Measurements from ENCODE around the gene AQP5.

AQP5 gene

DNA sequence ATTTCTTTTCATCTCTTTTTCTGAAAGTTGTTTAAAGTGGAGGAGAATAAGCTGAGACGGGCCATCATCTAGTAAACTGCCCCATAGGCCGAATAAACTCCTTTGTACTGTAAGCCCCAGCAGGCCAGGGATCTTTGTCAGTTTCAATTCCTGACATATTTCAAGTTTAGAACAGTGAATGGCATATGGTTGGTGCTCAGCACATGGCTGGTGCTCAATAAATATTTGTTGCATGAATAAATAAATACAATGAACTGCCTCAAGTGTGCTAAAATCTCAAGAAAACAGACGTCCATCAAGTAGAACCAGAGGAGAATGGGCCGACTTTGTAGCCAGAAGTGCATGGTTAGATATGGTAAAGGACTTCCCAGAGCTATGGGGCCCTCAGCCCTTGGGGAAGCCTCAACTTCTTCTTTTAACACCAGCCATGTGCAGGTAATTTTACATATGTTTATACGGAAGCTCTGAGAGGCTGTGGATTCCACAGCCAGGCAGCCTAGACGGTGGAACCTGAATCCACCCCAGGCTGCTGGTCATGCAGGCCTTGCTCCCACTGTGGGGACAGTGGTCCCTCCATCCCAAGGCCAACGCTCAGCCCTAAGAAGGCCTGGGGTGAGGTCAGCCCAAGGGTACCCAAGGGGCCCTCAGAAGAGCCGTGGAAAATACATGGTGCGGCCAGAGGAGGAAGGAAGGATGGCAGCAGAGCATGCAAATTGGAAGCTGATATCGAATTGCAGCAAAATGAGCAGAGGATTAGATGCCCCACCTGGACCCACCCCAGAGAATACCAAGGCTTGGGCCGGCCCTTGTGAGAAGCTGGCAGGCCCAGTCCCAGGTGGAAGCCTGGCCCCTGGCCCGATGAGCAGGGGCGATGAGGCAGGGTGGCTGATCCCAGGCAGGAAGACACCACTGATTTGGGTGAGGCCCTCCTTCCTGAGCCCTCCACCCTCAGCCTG, 19.8 kb upstream of the AQP5 start:
- no peak for DNase-seq (ENCODE audit: low read depth)
- TF ChIP-seq, protein P1, sequence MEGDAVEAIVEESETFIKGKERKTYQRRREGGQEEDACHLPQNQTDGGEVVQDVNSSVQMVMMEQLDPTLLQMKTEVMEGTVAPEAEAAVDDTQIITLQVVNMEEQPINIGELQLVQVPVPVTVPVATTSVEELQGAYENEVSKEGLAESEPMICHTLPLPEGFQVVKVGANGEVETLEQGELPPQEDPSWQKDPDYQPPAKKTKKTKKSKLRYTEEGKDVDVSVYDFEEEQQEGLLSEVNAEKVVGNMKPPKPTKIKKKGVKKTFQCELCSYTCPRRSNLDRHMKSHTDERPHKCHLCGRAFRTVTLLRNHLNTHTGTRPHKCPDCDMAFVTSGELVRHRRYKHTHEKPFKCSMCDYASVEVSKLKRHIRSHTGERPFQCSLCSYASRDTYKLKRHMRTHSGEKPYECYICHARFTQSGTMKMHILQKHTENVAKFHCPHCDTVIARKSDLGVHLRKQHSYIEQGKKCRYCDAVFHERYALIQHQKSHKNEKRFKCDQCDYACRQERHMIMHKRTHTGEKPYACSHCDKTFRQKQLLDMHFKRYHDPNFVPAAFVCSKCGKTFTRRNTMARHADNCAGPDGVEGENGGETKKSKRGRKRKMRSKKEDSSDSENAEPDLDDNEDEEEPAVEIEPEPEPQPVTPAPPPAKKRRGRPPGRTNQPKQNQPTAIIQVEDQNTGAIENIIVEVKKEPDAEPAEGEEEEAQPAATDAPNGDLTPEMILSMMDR (IDR thresholded peaks at IDR 0.05; ENCODE audit: low read depth, low read length, missing control alignments): no peak
- no peak overlapping the region for H3K4me3 ChIP-seq (ENCODE audit: low read depth, low read length)

DNA sequence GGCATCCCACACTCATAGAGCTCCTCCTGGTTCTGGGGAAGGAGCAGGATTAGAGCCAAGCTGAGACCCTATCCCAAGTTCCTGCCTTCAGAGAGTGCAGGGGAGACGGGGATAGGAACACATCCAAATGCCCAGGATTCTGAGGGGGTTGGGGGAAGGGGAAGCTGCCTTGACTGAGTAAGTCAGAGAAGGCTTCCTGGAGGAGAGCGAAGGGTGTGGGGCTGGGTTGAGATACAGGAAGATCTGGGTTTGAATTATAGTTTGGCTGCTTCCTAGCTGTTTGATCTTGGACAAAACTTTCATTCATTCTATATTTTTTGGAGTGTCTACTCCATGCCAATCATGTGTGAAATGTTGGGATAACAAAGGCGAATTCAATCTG, 19.2 kb upstream of the AQP5 start:
- H3K4me3 ChIP-seq (ENCODE audit: low read depth, low read length): no peak overlapping the region
- TF ChIP-seq, protein P1 (IDR thresholded peaks at IDR 0.05; ENCODE audit: low read depth, low read length, missing control alignments): no peak
- no peak for DNase-seq (ENCODE audit: low read depth)

DNA sequence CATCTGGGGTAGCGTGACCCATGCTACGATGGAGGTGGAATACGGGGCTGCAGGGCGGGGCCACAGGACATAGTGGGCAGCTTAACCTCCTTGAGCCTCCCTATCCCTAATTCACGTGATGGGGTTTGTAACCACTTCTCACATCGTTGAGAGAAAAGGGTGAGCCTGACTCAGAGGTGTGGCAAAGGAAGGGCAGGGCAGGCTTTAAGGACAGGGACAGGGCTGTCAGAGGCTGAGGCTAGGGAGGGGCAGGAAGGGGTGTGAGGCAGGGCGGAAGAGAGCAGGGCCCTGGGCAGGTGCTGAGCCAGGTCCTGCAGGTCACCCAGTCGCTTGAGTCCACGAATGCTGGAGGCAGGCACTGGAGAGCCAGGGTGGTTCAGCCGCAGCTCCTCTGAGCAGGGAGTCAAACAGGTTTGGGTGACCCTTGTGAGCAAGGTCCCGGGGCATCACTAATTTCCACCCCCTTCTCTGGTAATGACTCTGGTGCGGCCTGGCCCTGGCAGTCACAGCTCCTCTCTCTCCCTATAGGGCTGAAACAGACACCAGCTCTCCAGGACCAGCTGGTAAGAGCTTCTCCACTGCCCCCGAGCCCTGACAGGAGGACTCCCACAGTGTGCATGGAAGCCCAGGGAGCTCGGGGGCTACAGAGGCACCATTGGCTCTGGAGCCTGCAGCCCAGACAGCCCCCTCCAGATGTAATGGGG, 18.6 kb upstream of the AQP5 start:
- DNase-seq (ENCODE audit: low read depth): no peak
- no peak overlapping the region for H3K4me3 ChIP-seq (ENCODE audit: low read depth, low read length)
- TF ChIP-seq, protein P1 (IDR thresholded peaks at IDR 0.05; ENCODE audit: low read depth, low read length, missing control alignments): no peak

DNA sequence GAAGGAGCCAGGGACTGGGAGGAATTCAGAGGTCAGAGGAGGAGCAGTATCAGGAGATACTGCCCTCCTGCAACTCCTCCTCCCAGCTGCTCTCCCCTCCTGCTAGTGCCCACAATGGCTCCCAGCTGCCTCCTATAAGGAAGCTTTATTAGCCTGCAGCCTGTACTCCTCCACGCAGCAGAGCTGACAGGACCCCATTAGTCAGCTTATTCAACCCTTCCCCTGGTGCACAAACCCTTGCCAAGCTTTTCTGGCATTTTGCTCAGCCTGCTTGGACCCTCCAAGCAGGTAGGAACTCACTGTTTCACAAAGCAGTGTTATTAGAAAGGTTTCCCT, 18.1 kb upstream of the AQP5 start:
- DNase-seq (ENCODE audit: low read depth): no peak
- TF ChIP-seq, protein P1 (IDR thresholded peaks at IDR 0.05; ENCODE audit: low read depth, low read length, missing control alignments): no peak
- no peak overlapping the region for H3K4me3 ChIP-seq (ENCODE audit: low read depth, low read length)

DNA sequence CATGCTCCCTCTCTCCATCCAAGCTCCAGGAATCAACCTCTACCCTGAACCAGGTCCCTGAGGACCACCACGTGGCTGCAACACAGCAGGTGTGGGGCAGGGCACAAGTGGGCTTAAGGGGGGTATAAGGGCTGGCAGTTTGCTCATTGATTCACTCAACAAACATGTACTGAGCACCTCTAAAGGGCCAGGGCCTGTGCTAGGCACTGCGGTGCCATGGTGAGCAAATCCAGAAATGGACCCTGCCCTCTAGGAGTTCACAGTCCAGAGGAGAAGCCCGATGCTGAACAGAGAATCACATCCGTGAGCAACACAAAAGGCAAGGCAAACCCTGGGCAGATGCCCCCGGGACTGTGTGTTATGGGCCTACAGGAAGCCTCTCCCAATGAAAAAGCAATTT, 17.6 kb upstream of the AQP5 start:
- no peak overlapping the region for H3K4me3 ChIP-seq (ENCODE audit: low read depth, low read length)
- TF ChIP-seq, protein P1 (IDR thresholded peaks at IDR 0.05; ENCODE audit: low read depth, low read length, missing control alignments): no peak
- no peak for DNase-seq (ENCODE audit: low read depth)

DNA sequence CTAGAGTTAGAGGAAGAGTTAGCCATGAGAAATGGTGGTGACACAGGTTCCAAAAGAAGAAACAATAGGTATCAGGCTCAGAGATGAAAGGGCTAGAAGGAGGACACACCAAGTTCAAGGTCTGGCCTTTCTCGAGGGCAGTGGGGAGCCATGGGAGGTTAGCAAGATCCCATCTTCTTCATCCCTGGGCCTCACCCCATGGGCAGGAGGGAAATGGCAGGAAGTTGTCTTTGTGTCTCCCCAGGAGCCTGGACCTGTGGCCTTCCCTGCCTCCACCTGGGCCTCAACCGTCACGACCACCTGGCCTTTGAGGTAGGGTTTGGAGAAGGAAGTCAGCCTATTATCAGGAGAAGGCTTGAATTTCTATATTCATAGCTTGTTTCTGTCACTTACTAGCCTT, 17.0 kb upstream of the AQP5 start:
- no peak overlapping the region for H3K4me3 ChIP-seq (ENCODE audit: low read depth, low read length)
- no peak for DNase-seq (ENCODE audit: low read depth)
- TF ChIP-seq, protein P1 (IDR thresholded peaks at IDR 0.05; ENCODE audit: low read depth, low read length, missing control alignments): no peak
